ENCODE data around the gene GTPBP2.

Gene GTPBP2

GRCh38 chr6:43579171-43579570 is 49.9 kb downstream of the GTPBP2 start:
- DNase-seq, result no peak
- TF ChIP-seq EZH2phosphoT487 (IDR thresholded peaks at IDR 0.05; ENCODE audit: low read length), result no peak
- TF ChIP-seq CTCF (IDR thresholded peaks at IDR 0.05; ENCODE audit: low read length), result no peak
- TF ChIP-seq EZH2 (optimal IDR thresholded peaks at IDR 0.05; ENCODE audit: low read depth, low read length), result no peak
- Histone ChIP-seq H3K9me2 (replicated peaks; ENCODE audit: insufficient read depth, low read length) (no peaks in the 10 kb centered on the region), H3K79me2 (ENCODE audit: low read length) (peaks cover 74% of the 10 kb centered on the region), H3K27me3 (replicated peaks; ENCODE audit: insufficient read depth, low read length) (no peaks in the 10 kb centered on the region), H2AFZ (ENCODE audit: low read length) (no peak overlapping the region), H3K4me1 (ENCODE audit: low read length) (peaks cover 8% of the 10 kb centered on the region), H3K9ac (ENCODE audit: low read length) (no peak overlapping the region), H3F3A (ENCODE audit: insufficient read depth, low read length) (peaks cover 10% of the 10 kb centered on the region), H4K20me1 (ENCODE audit: insufficient read depth, low read length) (no peaks in the 10 kb centered on the region), H3K36me3 (replicated peaks; ENCODE audit: insufficient read depth, low read length) (peaks cover 19% of the 10 kb centered on the region), H3K4me2 (ENCODE audit: low read depth, low read length) (no peak overlapping the region), H3K4me3 (ENCODE audit: low read length) (no peak overlapping the region), H3K9me3 (replicated peaks; ENCODE audit: insufficient read depth, low read length) (no peaks in the 10 kb centered on the region), H3K27ac (ENCODE audit: low read length) (no peak overlapping the region)

GRCh38 chr6:43578748-43579147 is 50.3 kb downstream of the GTPBP2 start:
- Histone ChIP-seq H2AFZ (ENCODE audit: low read length) (no peak overlapping the region), H3K4me1 (ENCODE audit: low read length) (peaks cover 8% of the 10 kb centered on the region), H3F3A (ENCODE audit: insufficient read depth, low read length) (peaks cover 10% of the 10 kb centered on the region), H3K9me3 (replicated peaks; ENCODE audit: insufficient read depth, low read length) (no peaks in the 10 kb centered on the region), H3K27ac (ENCODE audit: low read length) (no peak overlapping the region), H3K36me3 (replicated peaks; ENCODE audit: insufficient read depth, low read length) (peaks cover 15% of the 10 kb centered on the region), H3K9ac (ENCODE audit: low read length) (no peak overlapping the region), H4K20me1 (ENCODE audit: insufficient read depth, low read length) (no peaks in the 10 kb centered on the region), H3K4me2 (ENCODE audit: low read depth, low read length) (0 out of 2 replicates have a peak overlapping the region, but pooled peaks have one; percentile 95), H3K27me3 (replicated peaks; ENCODE audit: insufficient read depth, low read length) (no peaks in the 10 kb centered on the region), H3K4me3 (ENCODE audit: low read length) (no peak overlapping the region), H3K79me2 (ENCODE audit: low read length) (peaks cover 74% of the 10 kb centered on the region), H3K9me2 (replicated peaks; ENCODE audit: insufficient read depth, low read length) (no peaks in the 10 kb centered on the region)
- no peak for DNase-seq
- TF ChIP-seq EZH2phosphoT487 (IDR thresholded peaks at IDR 0.05; ENCODE audit: low read length), result no peak
- no peak for TF ChIP-seq CTCF (IDR thresholded peaks at IDR 0.05; ENCODE audit: low read length)
- TF ChIP-seq EZH2 (optimal IDR thresholded peaks at IDR 0.05; ENCODE audit: low read depth, low read length), result no peak

GRCh38 chr6:43575772-43576551 is 53.1 kb downstream of the GTPBP2 start, which contains the start of the genes POLH and XPO5:
Gene POLH (plus strand): TSS chr6:43576185. CDS start chr6:43582320, 6,135 bp downstream.
Gene XPO5 (minus strand): TSS chr6:43576038. CDS start chr6:43575864, 174 bp downstream.
- Histone ChIP-seq H3F3A (ENCODE audit: insufficient read depth, low read length) (peaks cover 10% of the 10 kb centered on the region), H3K4me2 (ENCODE audit: low read depth, low read length) (peak within 1 kb of the TSS; percentile 95), H2AFZ (ENCODE audit: low read length) (peak within 1 kb of the TSS; percentile 82), H3K9me3 (replicated peaks; ENCODE audit: insufficient read depth, low read length) (no peaks in the 10 kb centered on the region), H3K36me3 (replicated peaks; ENCODE audit: insufficient read depth, low read length) (peaks cover 4% of the 10 kb centered on the region; the same call in 1 of the 2 replicates), H3K9ac (ENCODE audit: low read length) (peak within 1 kb of the TSS; percentile 69), H3K27ac (ENCODE audit: low read length) (peak within 1 kb of the TSS; percentile 67), H4K20me1 (ENCODE audit: insufficient read depth, low read length) (no peaks in the 10 kb centered on the region), H3K9me2 (replicated peaks; ENCODE audit: insufficient read depth, low read length) (no peaks in the 10 kb centered on the region), H3K4me1 (ENCODE audit: low read length) (peaks cover 8% of the 10 kb centered on the region), H3K79me2 (ENCODE audit: low read length) (peaks cover 74% of the 10 kb centered on the region), H3K27me3 (replicated peaks; ENCODE audit: insufficient read depth, low read length) (no peaks in the 10 kb centered on the region), H3K4me3 (ENCODE audit: low read length) (peak within 1 kb of the TSS; percentile 93)
- DNase-seq, result peak; percentile 95
- TF ChIP-seq CTCF (IDR thresholded peaks at IDR 0.05; ENCODE audit: low read length) (peak; percentile 28; the same call in 1 of the 2 replicates), EZH2 (optimal IDR thresholded peaks at IDR 0.05; ENCODE audit: low read depth, low read length) (no peak)
